KMS-11 (cell line): Measurements from ENCODE around the gene SERTAD3.

Experiments
- H2AFZ ChIP-seq: fragments of 200-600 bp; sonication (generic); 2 replicates; pipeline ENCODE4 v1.6.1; 2016; ENCODE audit warnings: antibody characterized with exemption, mixed run types, low read depth
- H3K27ac ChIP-seq: fragments of 200-600 bp; sonication (generic); 2 replicates; pipeline ENCODE4 v1.6.1; 2016; ENCODE audit warnings: mild to moderate bottlenecking, mixed run types
- H3K27me3 ChIP-seq: fragments of 200-600 bp; sonication (generic); 2 replicates; pipeline ENCODE4 v1.6.1; 2017; ENCODE audit warnings: mild to moderate bottlenecking, low read depth, mixed run types, moderate library complexity; ENCODE audit not compliant: insufficient read depth
- H3K36me3 ChIP-seq: fragments of 200-600 bp; sonication (generic); 2 replicates; pipeline ENCODE4 v1.6.1; 2017; ENCODE audit warnings: mild to moderate bottlenecking, mixed run types; ENCODE audit not compliant: insufficient read depth
- H3K4me1 ChIP-seq: fragments of 200-600 bp; sonication (generic); 2 replicates; pipeline ENCODE4 v1.6.1; 2016; ENCODE audit warnings: mild to moderate bottlenecking, low read depth, mixed run types; ENCODE audit not compliant: poor library complexity, severe bottlenecking
- H3K4me2 ChIP-seq: fragments of 200-600 bp; sonication (generic); 2 replicates; pipeline ENCODE4 v1.7.0; 2016; ENCODE audit warnings: mild to moderate bottlenecking, mixed run types
- H3K4me3 ChIP-seq: fragments of 200-600 bp; sonication (generic); IDR thresholded peaks from 2 replicates; pipeline ENCODE4 v1.6.1; 2017; ENCODE audit warnings: low read depth, low read length, mixed read lengths; ENCODE audit not compliant: insufficient read depth
- H3K79me2 ChIP-seq: fragments of 200-600 bp; sonication (generic); 2 replicates; pipeline ENCODE4 v1.6.1; 2016; ENCODE audit warnings: low read depth, mixed run types; ENCODE audit not compliant: insufficient read depth
- H3K9ac ChIP-seq: fragments of 200-600 bp; sonication (generic); 2 replicates; pipeline ENCODE4 v1.6.1; 2016; ENCODE audit warnings: mild to moderate bottlenecking, mixed run types
- H4K20me1 ChIP-seq: fragments of 200-600 bp; sonication (generic); 2 replicates; pipeline ENCODE4 v1.6.1; 2016; ENCODE audit warnings: mild to moderate bottlenecking, mixed run types; ENCODE audit not compliant: insufficient read depth
- TF ChIP-seq, protein P1 (sequence below): fragments of 200-600 bp; sonication (generic); conservative IDR thresholded peaks from 2 replicates; pipeline ENCODE4 v1.6.1; 2017; ENCODE audit warnings: low read depth, mild to moderate bottlenecking, antibody characterized with exemption, low read length, moderate library complexity, mixed read lengths

SERTAD3 gene

DNA sequence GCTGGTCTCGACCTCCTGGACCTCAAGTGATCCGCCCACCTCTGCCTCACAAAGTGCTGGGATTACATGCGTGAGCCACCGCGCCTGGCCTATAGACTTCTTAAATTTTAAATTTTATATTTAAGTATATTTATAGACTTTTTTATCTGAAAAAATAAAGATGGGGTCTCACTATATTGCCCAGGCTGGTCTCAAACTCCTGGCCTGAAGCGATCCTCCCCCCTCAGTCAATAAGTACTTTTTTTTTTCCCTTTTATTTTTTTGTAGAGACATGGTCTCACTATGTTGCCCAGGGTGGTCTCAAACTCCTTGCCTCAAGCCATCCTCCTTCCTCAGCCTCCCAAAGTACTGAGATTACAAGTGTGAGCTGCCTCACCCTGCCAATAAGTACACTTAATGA, 20.2 kb downstream of the SERTAD3 start:
- Histone ChIP-seq H3K4me3 (no peak overlapping the region), H3K79me2 (0 out of 2 replicates have a peak, but pooled peaks cover 5% of the 10 kb centered on the region), H3K4me2 (no peak overlapping the region), H3K27ac (no peak overlapping the region), H3K27me3 (no peaks in the 10 kb centered on the region), H2AFZ (no peak overlapping the region), H3K4me1 (peaks cover 24% of the 10 kb centered on the region), H3K36me3 (no peaks in the 10 kb centered on the region), H3K9ac (no peak overlapping the region), H4K20me1 (no peaks in the 10 kb centered on the region)
- TF ChIP-seq, protein P1, sequence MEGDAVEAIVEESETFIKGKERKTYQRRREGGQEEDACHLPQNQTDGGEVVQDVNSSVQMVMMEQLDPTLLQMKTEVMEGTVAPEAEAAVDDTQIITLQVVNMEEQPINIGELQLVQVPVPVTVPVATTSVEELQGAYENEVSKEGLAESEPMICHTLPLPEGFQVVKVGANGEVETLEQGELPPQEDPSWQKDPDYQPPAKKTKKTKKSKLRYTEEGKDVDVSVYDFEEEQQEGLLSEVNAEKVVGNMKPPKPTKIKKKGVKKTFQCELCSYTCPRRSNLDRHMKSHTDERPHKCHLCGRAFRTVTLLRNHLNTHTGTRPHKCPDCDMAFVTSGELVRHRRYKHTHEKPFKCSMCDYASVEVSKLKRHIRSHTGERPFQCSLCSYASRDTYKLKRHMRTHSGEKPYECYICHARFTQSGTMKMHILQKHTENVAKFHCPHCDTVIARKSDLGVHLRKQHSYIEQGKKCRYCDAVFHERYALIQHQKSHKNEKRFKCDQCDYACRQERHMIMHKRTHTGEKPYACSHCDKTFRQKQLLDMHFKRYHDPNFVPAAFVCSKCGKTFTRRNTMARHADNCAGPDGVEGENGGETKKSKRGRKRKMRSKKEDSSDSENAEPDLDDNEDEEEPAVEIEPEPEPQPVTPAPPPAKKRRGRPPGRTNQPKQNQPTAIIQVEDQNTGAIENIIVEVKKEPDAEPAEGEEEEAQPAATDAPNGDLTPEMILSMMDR: no peak

DNA sequence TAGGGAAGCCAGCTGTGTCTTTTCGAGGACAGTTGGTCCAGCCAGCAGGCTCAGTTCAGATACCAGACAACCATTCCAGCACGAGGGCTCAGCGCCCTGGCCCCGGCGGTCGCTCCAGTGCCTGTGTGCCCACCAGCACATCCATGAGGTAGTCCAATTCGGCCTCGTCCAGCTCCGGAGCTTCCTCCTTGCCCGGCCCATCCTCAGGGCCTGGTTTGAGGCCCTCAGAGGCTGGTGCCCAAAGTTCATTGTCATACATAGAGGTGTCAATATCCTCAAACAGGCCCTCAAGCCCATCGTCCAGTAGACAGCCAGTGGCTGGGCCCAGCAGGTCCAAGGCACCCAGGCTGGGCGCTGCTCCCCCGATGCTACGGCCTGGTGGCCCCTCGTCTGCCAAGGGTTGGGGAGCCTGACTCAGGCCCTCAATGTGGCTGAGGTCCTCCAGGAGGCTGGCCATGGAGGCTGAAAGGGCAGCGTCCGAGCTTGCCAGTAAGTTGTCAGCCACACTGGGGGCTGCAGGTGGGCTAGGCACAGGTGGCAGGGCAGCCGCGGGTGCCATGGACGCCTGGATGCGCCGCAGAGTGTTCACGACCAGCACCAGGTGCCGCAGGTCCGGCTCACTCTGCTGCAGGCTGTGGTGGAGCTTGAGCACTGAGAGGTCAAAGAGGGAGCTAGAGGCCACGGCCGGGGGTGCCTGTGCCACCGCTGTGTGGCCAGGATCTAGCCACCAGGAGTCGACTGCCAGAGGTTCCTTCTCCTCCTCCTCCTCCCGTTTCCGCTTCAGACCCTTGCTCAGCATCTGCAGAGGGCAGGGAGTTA, 21.2 kb downstream of the SERTAD3 start:
- TF ChIP-seq, protein P1: no peak
- Histone ChIP-seq H4K20me1 (no peaks in the 10 kb centered on the region), H3K79me2 (0 out of 2 replicates have a peak, but pooled peaks cover 5% of the 10 kb centered on the region), H2AFZ (no peak overlapping the region), H3K4me1 (peaks cover 24% of the 10 kb centered on the region), H3K27ac (no peak overlapping the region), H3K4me3 (no peak overlapping the region), H3K36me3 (no peaks in the 10 kb centered on the region), H3K9ac (no peak overlapping the region), H3K4me2 (no peak overlapping the region), H3K27me3 (no peaks in the 10 kb centered on the region)

DNA sequence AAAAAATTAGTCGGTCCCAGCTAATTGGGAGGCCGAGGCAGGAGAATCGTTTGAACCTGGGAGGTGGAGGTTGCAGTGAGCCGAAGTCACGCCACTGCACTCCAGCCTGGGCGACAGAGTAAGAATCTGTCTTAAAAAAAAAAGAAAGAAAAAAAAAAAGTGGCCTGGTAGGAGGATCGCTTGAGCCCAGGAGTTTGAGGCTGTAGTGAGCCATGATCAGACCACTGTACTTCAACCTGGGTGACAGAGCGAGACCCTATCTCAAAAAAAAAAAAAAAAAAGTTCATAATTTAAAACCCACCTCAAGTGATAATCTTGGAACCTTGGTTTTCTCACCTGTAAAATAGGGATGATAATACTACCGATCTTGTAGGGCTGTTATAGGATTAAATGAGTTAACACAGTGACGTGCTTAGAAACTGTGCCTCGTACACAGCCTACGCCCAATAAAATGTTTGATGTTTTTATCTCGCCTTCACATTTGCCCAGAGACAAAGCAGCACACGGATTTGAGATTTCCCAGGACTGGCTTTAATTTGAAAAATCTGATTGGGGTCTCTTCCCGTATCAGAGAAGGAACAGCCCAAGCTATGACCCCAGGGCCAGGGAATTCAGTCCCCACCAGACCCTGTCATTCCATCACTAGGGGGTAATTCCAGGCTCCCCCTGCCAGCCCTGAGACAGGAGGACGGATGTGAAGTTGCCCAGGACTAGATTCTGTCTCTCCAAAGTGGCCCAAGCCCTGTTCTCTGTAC, 22.0 kb downstream of the SERTAD3 start:
- Histone ChIP-seq H3K4me1 (peaks cover 27% of the 10 kb centered on the region), H3K9ac (0 out of 2 replicates have a peak overlapping the region, but pooled peaks have one; percentile 77), H3K27ac (no peak overlapping the region)

More for the DNA sequence above, 22.0 kb downstream of the SERTAD3 start:
- H3K4me2 ChIP-seq: peak overlapping the region; percentile 74
- H3K4me3 ChIP-seq: no peak overlapping the region
- H2AFZ ChIP-seq: peak overlapping the region; percentile 97; the same call in 1 of the 2 replicates
- no peaks in the 10 kb centered on the region for H3K36me3 ChIP-seq
- H4K20me1 ChIP-seq: no peaks in the 10 kb centered on the region
- TF ChIP-seq, protein P1: no peak
- no peaks in the 10 kb centered on the region for H3K27me3 ChIP-seq
- 0 out of 2 replicates have a peak, but pooled peaks cover 5% of the 10 kb centered on the region for H3K79me2 ChIP-seq
